ENCODE measurements around the gene PPP5C. TPM values are rescaled to one million over a fixed set of nuclear protein-coding genes. Genes with fewer than 3 reads are reported as not detected.

The PPP5C gene
- total and polyA plus RNA-seq, 9 of the 15 experiments (the other 6 are each of a cell fraction or from before 2014, with no cell fraction given) = 1.9 to 166 (median 108) TPM

- Histone ChIP-seq H4K20me1 (replicated peaks; ENCODE audit: control insufficient read depth, insufficient read depth, low read length) (no peaks in the 10 kb centered on the region; the same call in 1 of the 2 replicates), H3K9me3 (replicated peaks; ENCODE audit: control insufficient read depth, insufficient read depth, low read depth, low read length) (no peaks in the 10 kb centered on the region), H3K4me2 (ENCODE audit: insufficient read depth, low read length) (peak overlapping the region; percentile 43; the same call in 1 of the 2 replicates), H3K79me2 (ENCODE audit: control insufficient read depth, insufficient read depth, low read length) (no peaks in the 10 kb centered on the region), H3K4me3 (no peak overlapping the region), H3K36me3 (ENCODE audit: control insufficient read depth, insufficient read depth, low read length) (no peaks in the 10 kb centered on the region), H3K9me1 (ENCODE audit: control insufficient read depth, insufficient read depth, low read length) (no peaks in the 10 kb centered on the region), H3K27ac (ENCODE audit: extremely low read depth, low read depth, low read length) (no peak overlapping the region), H3K4me1 (replicated peaks in 1 of 2; ENCODE audit: control insufficient read depth in 2 of 2, insufficient read depth in 2 of 2, low read length in 2 of 2) (peaks cover 2 to 19% of the 10 kb centered on the region in 2 experiments; a peak in 2 of 5 replicates), H2AFZ (ENCODE audit: low read depth, low read length) (peak overlapping the region; percentile 58), H3K9ac (ENCODE audit: insufficient read depth in 1 of 2, low read depth in 2 of 2, low read length in 2 of 2) (peak overlapping the region in 1 of 2 experiments; percentile 55; a peak in 1 of 4 replicates), H3K27me3 (ENCODE audit: control insufficient read depth in 2 of 2, insufficient read depth in 2 of 2, low read length in 2 of 2) (peaks cover 36 to 46% of the 10 kb centered on the region in 2 experiments)
- 17% methylated on average over 32 of the region's 32 CpGs for whole genome bisulfite sequencing (ENCODE audit: insufficient coverage, low coverage, missing lambda C conversion rate)
- peak; percentile 80 for ATAC-seq
- intact Hi-C loops (cut with micrococcal nuclease) (no loop called here), in situ Hi-C loops (cut with MboI) (no loop called here)
- BruUV-seq (replicated peaks) = no TSS peak
- TF ChIP-seq ASH1L (IDR thresholded peaks at IDR 0.05; ENCODE audit: borderline replicate concordance, low read depth, partially characterized antibody) = no peak
- TF ChIP-seq, protein P1, sequence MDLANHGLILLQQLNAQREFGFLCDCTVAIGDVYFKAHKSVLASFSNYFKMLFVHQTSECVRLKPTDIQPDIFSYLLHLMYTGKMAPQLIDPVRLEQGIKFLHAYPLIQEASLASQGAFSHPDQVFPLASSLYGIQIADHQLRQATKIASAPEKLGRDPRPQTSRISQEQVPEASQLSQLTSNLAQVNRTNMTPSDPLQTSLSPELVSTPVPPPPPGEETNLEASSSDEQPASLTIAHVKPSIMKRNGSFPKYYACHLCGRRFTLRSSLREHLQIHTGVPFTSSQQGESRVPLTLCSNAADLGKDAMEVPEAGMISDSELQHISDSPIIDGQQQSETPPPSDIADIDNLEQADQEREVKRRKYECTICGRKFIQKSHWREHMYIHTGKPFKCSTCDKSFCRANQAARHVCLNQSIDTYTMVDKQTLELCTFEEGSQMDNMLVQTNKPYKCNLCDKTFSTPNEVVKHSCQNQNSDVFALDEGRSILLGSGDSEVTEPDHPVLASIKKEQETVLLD (IDR thresholded peaks at IDR 0.05) = 0 out of 2 replicates have a peak, but pooled peaks have one; percentile 51
- no peak for TF ChIP-seq NKRF (IDR thresholded peaks at IDR 0.05; ENCODE audit: borderline replicate concordance)
- no peak for TF ChIP-seq ZNF354B (CRISPR knock-in tag; IDR thresholded peaks at IDR 0.05)
- TF ChIP-seq MXI1 (IDR thresholded peaks at IDR 0.05; ENCODE audit: low read depth, low read length) = peak; percentile 26; the same call in 1 of the 2 replicates
- peak in 1 of 2 experiments; percentile 57; a peak in 1 of 4 replicates for TF ChIP-seq CSDE1 (IDR thresholded peaks at IDR 0.05)
- peak; percentile 89 to 91 for TF ChIP-seq NRF1 (conservative IDR thresholded peaks at IDR 0.05 in 1 of 2, IDR thresholded peaks at IDR 0.05 in 1 of 2)
- TF ChIP-seq ARID3B (CRISPR knock-in tag; IDR thresholded peaks at IDR 0.05; ENCODE audit: borderline replicate concordance) = no peak
- TF ChIP-seq SAFB2 (IDR thresholded peaks at IDR 0.05; ENCODE audit: borderline replicate concordance, low read depth, low read length, severe bottlenecking) = no peak
- TF ChIP-seq EZH2 (IDR thresholded peaks at IDR 0.05; ENCODE audit: borderline replicate concordance, low read depth, low read length) = no peak
- TF ChIP-seq PHF8 (IDR thresholded peaks at IDR 0.05; ENCODE audit: borderline replicate concordance, low read length) = peak; percentile 23; the same call in 1 of the 2 replicates
- peak; percentile 8 for TF ChIP-seq MEIS2 (IDR thresholded peaks at IDR 0.05; ENCODE audit: partially characterized antibody)
- no peak for TF ChIP-seq ZNF280B (CRISPR knock-in tag; IDR thresholded peaks at IDR 0.05)
- peak; percentile 52 for TF ChIP-seq EGR1 (conservative IDR thresholded peaks at IDR 0.05)
- peak; percentile 96 for TF ChIP-seq RFX1 (IDR thresholded peaks at IDR 0.05)
- DNase-seq (ENCODE audit: extremely low read depth in 1 of 4, low spot score in 3 of 4) = peak; percentile 77 to 84 (median 80)
- ChIA-PET POLR2A (no interaction called here), CTCF (ENCODE audit: low intra/inter-chr PET ratio) (interaction anchor here (0.6 to 0.7 kb wide), 2 partner anchors 22 to 31 kb away, joined by 3 to 6 read pairs; no protein-coding TSS in a partner anchor)
- FAIRE-seq = no peak
Observed at GRCh38 chr19:46426506-46427162, 79.7 kb downstream of the PPP5C start.
